GM12891 (cell line): ENCODE measurements around the gene PACS2.

Experiments
- PAX5 ChIP-seq: IDR thresholded peaks from 2 replicates; pipeline ENCODE4 v1.6.1; 2011; ENCODE audit warnings: low read length, moderate library complexity, mild to moderate bottlenecking; ENCODE audit not compliant: insufficient read depth, severe bottlenecking
- POLR2A ChIP-seq: IDR thresholded peaks from 2 replicates; pipeline ENCODE4 v1.6.1; 2011; ENCODE audit warnings: low read depth, low read length, control low read depth
- POLR2AphosphoS5 ChIP-seq: IDR thresholded peaks from 2 replicates; pipeline ENCODE4 v1.6.1; 2011; ENCODE audit warnings: low read depth, low read length, control low read depth
- POU2F2 ChIP-seq: IDR thresholded peaks from 2 replicates; pipeline ENCODE4 v1.6.1; 2011; ENCODE audit warnings: low read depth, mild to moderate bottlenecking, control low read depth, low read length, moderate library complexity
- SPI1 ChIP-seq: IDR thresholded peaks from 2 replicates; pipeline ENCODE4 v1.6.1; 2011; ENCODE audit warnings: low read depth, low read length, control low read depth
- TAF1 ChIP-seq: IDR thresholded peaks from 2 replicates; pipeline ENCODE4 v1.6.1; 2011; ENCODE audit warnings: low read depth, low read length, control low read depth

- TF ChIP-seq POLR2A (no peak), POLR2AphosphoS5 (no peak), SPI1 (no peak), TAF1 (no peak), POU2F2 (no peak), PAX5 (no peak)
Observed at GRCh38 chr14:105383083-105383730, 68.7 kb downstream of the PACS2 start.
